ENCODE measurements around the gene CSF3. TPM values are rescaled to one million over a fixed set of nuclear protein-coding genes. Genes with fewer than 3 reads are reported as not detected.
"Not testable (repeated sequence)": the region's sequence is repeated elsewhere in the genome, so short reads cannot be mapped to it uniquely, and the experiment has no call there.

Gene CSF3
- polyA plus RNA-seq, 1 donor, result not detected

DNA sequence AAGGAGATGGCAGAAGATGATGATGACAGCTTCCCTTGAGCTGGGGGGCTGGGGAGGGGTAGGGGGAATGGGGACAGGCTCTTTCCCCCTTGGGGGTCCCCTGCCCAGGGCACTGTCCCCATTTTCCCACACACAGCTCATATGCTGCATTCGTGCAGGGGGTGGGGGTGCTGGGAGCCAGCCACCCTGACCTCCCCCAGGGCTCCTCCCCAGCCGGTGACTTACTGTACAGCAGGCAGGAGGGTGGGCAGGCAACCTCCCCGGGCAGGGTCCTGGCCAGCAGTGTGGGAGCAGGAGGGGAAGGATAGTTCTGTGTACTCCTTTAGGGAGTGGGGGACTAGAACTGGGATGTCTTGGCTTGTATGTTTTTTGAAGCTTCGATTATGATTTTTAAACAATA is 17.7 kb upstream of the CSF3 start:
- no peaks in the 10 kb centered on the region for H3K9me3 ChIP-seq (ENCODE audit: control insufficient read depth, low read depth, low read length)
- no peaks in the 10 kb centered on the region for H3K27me3 ChIP-seq (ENCODE audit: control insufficient read depth, insufficient read depth, low read length)
- H3K4me3 ChIP-seq (ENCODE audit: low read length), result no peak overlapping the region
- WGBS (ENCODE audit: insufficient coverage, low lambda C conversion rate), result no CpG with 5 or more reads among the region's 4 CpGs
- H3K36me3 ChIP-seq (ENCODE audit: control insufficient read depth, insufficient read depth, low read length), result peaks cover 50% of the 10 kb centered on the region
- no peak overlapping the region for H3K27ac ChIP-seq (ENCODE audit: low read length)
- no peak for DNase-seq
- no peaks in the 10 kb centered on the region for H3K4me1 ChIP-seq (ENCODE audit: control insufficient read depth, insufficient read depth, low read length)

- WGBS (ENCODE audit: insufficient coverage, low lambda C conversion rate), result no CpG with 5 or more reads among the region's 4 CpGs
- peaks cover 34% of the 10 kb centered on the region for H3K36me3 ChIP-seq (ENCODE audit: control insufficient read depth, insufficient read depth, low read length)
- H3K9me3 ChIP-seq (ENCODE audit: control insufficient read depth, low read depth, low read length), result no peaks in the 10 kb centered on the region
- no peak overlapping the region for H3K4me3 ChIP-seq (ENCODE audit: low read length)
- no peak overlapping the region for H3K27ac ChIP-seq (ENCODE audit: low read length)
- no peaks in the 10 kb centered on the region for H3K4me1 ChIP-seq (ENCODE audit: control insufficient read depth, insufficient read depth, low read length)
- no peak for DNase-seq
- H3K27me3 ChIP-seq (ENCODE audit: control insufficient read depth, insufficient read depth, low read length), result no peaks in the 10 kb centered on the region
Measured at GRCh38 chr17:39999067-39999466, 16.2 kb upstream of the CSF3 start.

- no peak overlapping the region for H3K4me3 ChIP-seq (ENCODE audit: low read length)
- WGBS (ENCODE audit: insufficient coverage, low lambda C conversion rate), result 78% methylated on average over 3 of the region's 7 CpGs
- H3K27me3 ChIP-seq (ENCODE audit: control insufficient read depth, insufficient read depth, low read length), result no peaks in the 10 kb centered on the region
- DNase-seq, result no peak
- no peaks in the 10 kb centered on the region for H3K4me1 ChIP-seq (ENCODE audit: control insufficient read depth, insufficient read depth, low read length)
- no peaks in the 10 kb centered on the region for H3K9me3 ChIP-seq (ENCODE audit: control insufficient read depth, low read depth, low read length)
- no peak overlapping the region for H3K27ac ChIP-seq (ENCODE audit: low read length)
- peaks cover 24% of the 10 kb centered on the region for H3K36me3 ChIP-seq (ENCODE audit: control insufficient read depth, insufficient read depth, low read length)
Measured at GRCh38 chr17:40000161-40000560, 15.1 kb upstream of the CSF3 start.

DNA sequence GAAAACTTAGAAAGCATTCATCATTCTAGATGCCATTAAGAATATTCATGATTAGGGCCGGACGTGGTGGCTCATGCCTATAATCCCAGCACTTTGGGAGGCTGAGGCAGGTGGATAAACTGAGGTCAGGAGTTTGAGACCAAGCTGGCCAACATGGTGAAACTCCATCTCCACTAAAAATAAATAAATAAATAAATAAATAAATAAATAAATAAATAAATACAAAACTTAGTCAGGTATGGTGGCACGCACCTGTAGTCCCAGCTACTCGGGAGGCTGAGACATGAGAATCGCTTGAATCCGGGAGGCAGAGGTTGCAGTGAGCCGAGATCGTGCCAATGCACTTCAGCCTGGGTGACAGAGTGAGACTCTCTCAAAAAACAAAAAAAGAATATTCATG is 13.9 kb upstream of the CSF3 start:
- DNase-seq; H3K9me3 ChIP-seq (ENCODE audit: control insufficient read depth, low read depth, low read length); H3K27me3 ChIP-seq (ENCODE audit: control insufficient read depth, insufficient read depth, low read length); H3K27ac ChIP-seq (ENCODE audit: low read length); H3K4me3 ChIP-seq (ENCODE audit: low read length); H3K4me1 ChIP-seq (ENCODE audit: control insufficient read depth, insufficient read depth, low read length): not testable (repeated sequence)
- peaks cover 14% of the 10 kb centered on the region for H3K36me3 ChIP-seq (ENCODE audit: control insufficient read depth, insufficient read depth, low read length)
- no CpG with 5 or more reads among the region's 8 CpGs for WGBS (ENCODE audit: insufficient coverage, low lambda C conversion rate)

GRCh38 chr17:40004072-40004471 is 11.2 kb upstream of the CSF3 start:
- Histone ChIP-seq H3K9me3 (ENCODE audit: control insufficient read depth, low read depth, low read length) (no peaks in the 10 kb centered on the region), H3K36me3 (ENCODE audit: control insufficient read depth, insufficient read depth, low read length) (no peaks in the 10 kb centered on the region), H3K27ac (ENCODE audit: low read length) (no peak overlapping the region), H3K4me1 (ENCODE audit: control insufficient read depth, insufficient read depth, low read length) (no peaks in the 10 kb centered on the region), H3K27me3 (ENCODE audit: control insufficient read depth, insufficient read depth, low read length) (no peaks in the 10 kb centered on the region), H3K4me3 (ENCODE audit: low read length) (no peak overlapping the region)
- WGBS (ENCODE audit: insufficient coverage, low lambda C conversion rate), result 92% methylated on average over 5 of the region's 9 CpGs
- no peak for DNase-seq

DNA sequence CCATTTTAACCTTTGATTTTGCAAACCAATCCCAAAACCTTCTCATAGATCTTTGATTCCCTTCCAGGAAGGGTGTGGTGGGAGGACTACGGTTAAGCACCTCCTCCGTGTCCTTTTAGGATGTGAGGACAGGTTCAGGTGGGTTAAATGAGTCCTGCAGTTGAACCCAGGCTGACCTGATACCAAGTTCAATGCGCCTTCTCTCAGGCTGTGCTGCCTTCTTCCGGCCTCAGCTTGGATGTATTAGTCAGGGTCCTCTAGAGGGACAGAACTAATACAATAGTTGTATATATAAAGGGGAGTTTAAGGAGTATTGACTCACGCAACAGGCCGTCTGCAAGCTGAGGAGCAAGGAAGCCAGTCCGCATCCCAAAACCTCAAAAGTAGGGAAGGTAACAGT is 10.5 kb upstream of the CSF3 start:
- H3K27me3 ChIP-seq (ENCODE audit: control insufficient read depth, insufficient read depth, low read length), result no peaks in the 10 kb centered on the region
- H3K27ac ChIP-seq (ENCODE audit: low read length), result no peak overlapping the region
- H3K4me1 ChIP-seq (ENCODE audit: control insufficient read depth, insufficient read depth, low read length), result no peaks in the 10 kb centered on the region
- DNase-seq, result no peak
- no peaks in the 10 kb centered on the region for H3K9me3 ChIP-seq (ENCODE audit: control insufficient read depth, low read depth, low read length)
- no peaks in the 10 kb centered on the region for H3K36me3 ChIP-seq (ENCODE audit: control insufficient read depth, insufficient read depth, low read length)
- no CpG with 5 or more reads among the region's 7 CpGs for WGBS (ENCODE audit: insufficient coverage, low lambda C conversion rate)
- H3K4me3 ChIP-seq (ENCODE audit: low read length), result no peak overlapping the region

DNA sequence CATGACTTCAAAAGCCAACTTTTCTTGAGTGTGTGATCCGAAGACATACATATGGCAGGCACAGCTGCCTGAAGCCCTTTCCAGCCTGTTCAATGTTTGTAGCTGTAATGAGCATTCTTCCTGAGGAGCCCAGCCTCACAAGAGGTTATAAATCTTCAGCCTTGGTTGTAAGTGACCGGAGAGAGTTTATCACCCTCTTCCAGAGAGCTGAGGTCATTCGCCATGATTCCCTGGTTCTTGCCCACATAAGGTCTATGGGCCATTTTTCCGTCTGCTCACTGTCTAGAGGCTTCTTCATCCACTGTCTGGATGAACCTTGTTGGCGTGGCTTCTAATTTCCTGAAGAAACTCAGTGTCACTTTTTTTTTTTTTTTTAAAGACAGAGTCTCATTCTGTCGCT is 9.7 kb upstream of the CSF3 start:
- Histone ChIP-seq H3K4me1 (ENCODE audit: control insufficient read depth, insufficient read depth, low read length) (no peaks in the 10 kb centered on the region), H3K27me3 (ENCODE audit: control insufficient read depth, insufficient read depth, low read length) (no peaks in the 10 kb centered on the region), H3K9me3 (ENCODE audit: control insufficient read depth, low read depth, low read length) (no peaks in the 10 kb centered on the region), H3K27ac (ENCODE audit: low read length) (no peak overlapping the region), H3K36me3 (ENCODE audit: control insufficient read depth, insufficient read depth, low read length) (no peaks in the 10 kb centered on the region), H3K4me3 (ENCODE audit: low read length) (no peak overlapping the region)
- no peak for DNase-seq
- no CpG with 5 or more reads among the region's 6 CpGs for WGBS (ENCODE audit: insufficient coverage, low lambda C conversion rate)

DNA sequence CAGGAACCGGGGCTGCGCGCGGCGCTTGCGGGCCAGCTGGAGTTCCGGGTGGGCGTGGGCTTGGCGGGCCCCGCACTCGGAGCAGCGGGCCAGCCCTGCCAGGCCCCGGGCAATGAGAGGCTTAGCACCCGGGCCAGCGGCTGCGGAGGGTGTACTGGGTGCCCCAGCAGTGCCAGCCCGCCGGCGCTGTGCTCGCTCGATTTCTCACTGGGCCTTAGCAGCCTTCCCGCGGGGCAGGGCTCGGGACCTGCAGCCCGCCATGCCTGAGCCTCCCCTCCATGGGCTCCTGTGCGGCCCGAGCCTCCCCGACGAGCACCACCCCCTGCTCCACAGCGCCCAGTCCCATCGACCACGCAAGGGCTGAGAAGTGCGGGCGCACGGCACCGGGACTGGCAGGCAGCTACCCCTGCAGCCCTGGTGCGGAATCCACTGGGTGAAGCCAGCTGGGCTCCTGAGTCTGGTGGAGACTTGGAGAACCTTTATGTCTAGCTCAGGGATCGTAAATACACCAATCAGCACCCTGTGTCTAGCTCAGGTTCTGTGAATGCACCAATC is 4.2 kb upstream of the CSF3 start:
- WGBS (ENCODE audit: insufficient coverage, low lambda C conversion rate), result no CpG with 5 or more reads among the region's 38 CpGs
- DNase-seq; H3K4me3 ChIP-seq (ENCODE audit: low read length); H3K36me3 ChIP-seq (ENCODE audit: control insufficient read depth, insufficient read depth, low read length); H3K27me3 ChIP-seq (ENCODE audit: control insufficient read depth, insufficient read depth, low read length); H3K9me3 ChIP-seq (ENCODE audit: control insufficient read depth, low read depth, low read length); H3K27ac ChIP-seq (ENCODE audit: low read length): not testable (repeated sequence)
- H3K4me1 ChIP-seq (ENCODE audit: control insufficient read depth, insufficient read depth, low read length), result peaks cover 13% of the 10 kb centered on the region

DNA sequence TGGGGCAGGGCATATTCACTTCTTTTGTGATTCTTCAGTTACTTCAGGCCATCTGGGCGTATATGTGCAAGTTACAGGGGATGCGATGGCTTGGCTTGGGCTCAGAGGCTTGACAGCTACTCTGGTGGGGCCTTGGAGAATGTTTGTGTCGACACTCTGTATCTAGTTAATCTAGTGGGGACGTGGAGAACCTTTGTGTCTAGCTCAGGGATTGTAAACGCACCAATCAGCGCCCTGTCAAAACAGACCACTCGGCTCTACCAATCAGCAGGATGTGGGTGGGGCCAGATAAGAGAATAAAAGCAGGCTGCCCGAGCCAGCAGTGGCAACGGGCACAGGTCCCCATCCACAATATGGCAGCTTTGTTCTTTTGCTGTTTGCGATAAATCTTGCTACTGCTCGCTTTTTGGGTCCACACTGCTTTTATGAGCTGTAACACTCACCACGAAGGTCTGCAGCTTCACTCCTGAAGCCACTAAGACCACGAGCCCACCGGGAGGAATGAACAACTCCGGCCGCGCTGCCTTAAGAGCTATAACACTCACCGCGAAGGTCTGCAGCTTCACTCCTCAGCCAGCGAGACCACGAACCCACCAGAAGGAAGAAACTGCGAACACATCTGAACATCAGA is 3.1 kb upstream of the CSF3 start:
- H3K27me3 ChIP-seq (ENCODE audit: control insufficient read depth, insufficient read depth, low read length); H3K27ac ChIP-seq (ENCODE audit: low read length); DNase-seq; H3K36me3 ChIP-seq (ENCODE audit: control insufficient read depth, insufficient read depth, low read length); H3K4me3 ChIP-seq (ENCODE audit: low read length); H3K9me3 ChIP-seq (ENCODE audit: control insufficient read depth, low read depth, low read length): not testable (repeated sequence)
- H3K4me1 ChIP-seq (ENCODE audit: control insufficient read depth, insufficient read depth, low read length), result peaks cover 13% of the 10 kb centered on the region
- no CpG with 5 or more reads among the region's 22 CpGs for WGBS (ENCODE audit: insufficient coverage, low lambda C conversion rate)

DNA sequence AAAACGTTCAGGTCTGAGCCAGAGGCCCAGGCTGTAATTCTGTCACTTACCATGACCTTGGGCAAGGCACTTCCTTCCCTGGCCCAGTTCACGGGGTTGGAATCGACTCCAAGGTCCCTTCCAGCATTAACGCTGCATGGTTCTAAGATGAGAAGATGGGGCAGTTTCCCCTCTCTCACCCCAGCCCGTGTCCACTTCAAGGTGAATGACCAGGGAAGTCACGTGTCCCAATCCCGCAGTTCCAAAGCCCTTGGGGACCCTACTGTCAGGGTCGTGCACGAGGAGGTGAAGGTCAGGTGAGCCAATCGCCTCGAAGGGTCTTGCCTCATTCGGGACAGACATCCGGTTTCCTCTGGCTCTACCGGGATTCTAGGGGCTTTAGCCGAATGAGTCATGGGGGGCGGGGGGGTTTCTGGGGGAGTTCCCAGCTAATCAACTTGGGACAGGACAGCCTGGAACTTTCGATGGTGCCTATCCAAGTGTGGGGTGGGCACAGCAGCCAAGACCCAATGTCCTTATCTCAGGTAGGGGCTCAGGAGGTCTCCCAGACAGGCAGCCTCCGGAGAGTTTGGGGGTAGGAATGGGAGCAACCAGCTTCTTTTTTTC is 762 bp upstream of the CSF3 start:
- peaks cover 13% of the 10 kb centered on the region for H3K4me1 ChIP-seq (ENCODE audit: control insufficient read depth, insufficient read depth, low read length)
- no peaks in the 10 kb centered on the region for H3K27me3 ChIP-seq (ENCODE audit: control insufficient read depth, insufficient read depth, low read length)
- H3K9me3 ChIP-seq (ENCODE audit: control insufficient read depth, low read depth, low read length), result no peaks in the 10 kb centered on the region
- no peak overlapping the region for H3K4me3 ChIP-seq (ENCODE audit: low read length)
- WGBS (ENCODE audit: insufficient coverage, low lambda C conversion rate), result no CpG with 5 or more reads among the region's 18 CpGs
- H3K27ac ChIP-seq (ENCODE audit: low read length), result no peak overlapping the region
- peak in 1 of 2 donors; percentile 37 for DNase-seq
- peaks cover 11% of the 10 kb centered on the region for H3K36me3 ChIP-seq (ENCODE audit: control insufficient read depth, insufficient read depth, low read length)

All from large intestine (tissue), 3 donors.